Measurements from ENCODE around the gene KRTAP19-4. TPM values are rescaled to one million over a fixed set of nuclear protein-coding genes. Genes with fewer than 3 reads are reported as not detected.

Gene KRTAP19-4
- total and polyA plus RNA-seq, 2 of the 13 experiments (the other 11 are each of a cell fraction or from before 2014, with no cell fraction given): not detected

- peak; percentile 85 to 88 for TF ChIP-seq MAFK (conservative IDR thresholded peaks at IDR 0.05 in 1 of 2, IDR thresholded peaks at IDR 0.05 in 1 of 2; ENCODE audit: low read length in 2 of 2)
- TF ChIP-seq NFIC (IDR thresholded peaks at IDR 0.05; ENCODE audit: low read length): no peak
- TF ChIP-seq SNAPC5 (CRISPR knock-in tag; IDR thresholded peaks at IDR 0.05; ENCODE audit: borderline replicate concordance): no peak
- TF ChIP-seq ZNF589 (CRISPR knock-in tag; conservative IDR thresholded peaks at IDR 0.05): no peak
- no peak for TF ChIP-seq NR2F1 (CRISPR knock-in tag; IDR thresholded peaks at IDR 0.05)
- no peak for TF ChIP-seq ZNF513 (CRISPR knock-in tag; conservative IDR thresholded peaks at IDR 0.05)
- TF ChIP-seq MAFF (IDR thresholded peaks at IDR 0.05; ENCODE audit: low read depth, low read length): peak; percentile 80; the same call in 1 of the 2 replicates
These were observed 33.3 kb downstream of the KRTAP19-4 start (continued) for GRCh38 chr21:30463713-30464112.

GRCh38 chr21:30448514-30448913 lies 48.5 kb downstream of the KRTAP19-4 start:
- H2AFZ ChIP-seq (ENCODE audit: low read length): no peak overlapping the region
- in situ Hi-C loops (cut with HindIII; ENCODE audit: extremely low pct_ligation_motif_present, low pct_unique_long_range_greater_than_20kb): no loop called here
- peaks cover 84% of the 10 kb centered on the region for H3K9me3 ChIP-seq (ENCODE audit: low read length)
- no peak overlapping the region for H3K4me3 ChIP-seq (replicated peaks in 1 of 3; ENCODE audit: insufficient read depth in 1 of 3, low read depth in 2 of 3, low read length in 3 of 3)
- H3K79me2 ChIP-seq (ENCODE audit: insufficient read depth, low read length): no peaks in the 10 kb centered on the region
- H3K36me3 ChIP-seq (replicated peaks in 1 of 2; ENCODE audit: control insufficient read depth in 1 of 2, insufficient read depth in 2 of 2, low read length in 2 of 2): no peaks in the 10 kb centered on the region
- no peaks in the 10 kb centered on the region for H3K4me1 ChIP-seq (ENCODE audit: insufficient read depth, low read length)
- ATAC-seq (no peak), DNase-seq (ENCODE audit: low spot score) (no peak), FAIRE-seq (no peak)
- WGBS (ENCODE audit: low lambda C conversion rate): 4% methylated on average over 3 of the region's 3 CpGs
- H3K4me2 ChIP-seq (ENCODE audit: low read depth, low read length): no peak overlapping the region
- H3K9ac ChIP-seq (ENCODE audit: insufficient read depth, low read depth, low read length): no peak overlapping the region
- H3K27ac ChIP-seq (ENCODE audit: extremely low read length, insufficient read depth, low read length): no peak overlapping the region
- H3K27me3 ChIP-seq (ENCODE audit: control insufficient read depth in 1 of 2, insufficient read depth in 2 of 2, low read length in 2 of 2): no peaks in the 10 kb centered on the region
- no peaks in the 10 kb centered on the region for H4K20me1 ChIP-seq (ENCODE audit: insufficient read depth, low read length)
- ChIA-PET CTCF (ENCODE audit: low intra/inter-chr PET ratio, low total read pairs) (no interaction called here), POLR2A (no interaction called here)
- intact Hi-C loops (cut with micrococcal nuclease; ENCODE audit: unreplicated experiment): no loop called here
- BruUV-seq (replicated peaks): no TSS peak
- TF ChIP-seq ZNF574 (CRISPR knock-in tag; IDR thresholded peaks at IDR 0.05): no peak
- TF ChIP-seq ATRX (CRISPR knock-in tag; IDR thresholded peaks at IDR 0.05; ENCODE audit: borderline replicate concordance): no peak
- TF ChIP-seq ZNF441 (CRISPR knock-in tag; IDR thresholded peaks at IDR 0.05; ENCODE audit: borderline replicate concordance): no peak
- no peak for TF ChIP-seq ZBTB42 (CRISPR knock-in tag; IDR thresholded peaks at IDR 0.05)
- TF ChIP-seq IRF1 (CRISPR knock-in tag; IDR thresholded peaks at IDR 0.05; ENCODE audit: low read depth): no peak
- TF ChIP-seq FOXM1 (CRISPR knock-in tag; IDR thresholded peaks at IDR 0.05): no peak
- no peak for TF ChIP-seq RXRA (CRISPR knock-in tag; IDR thresholded peaks at IDR 0.05)
- TF ChIP-seq ATF2 (CRISPR knock-in tag; IDR thresholded peaks at IDR 0.05): no peak
- TF ChIP-seq ZNF513 (CRISPR knock-in tag; conservative IDR thresholded peaks at IDR 0.05): no peak
- no peak for TF ChIP-seq KLF6 (CRISPR knock-in tag; IDR thresholded peaks at IDR 0.05)
